Epithelial cell of esophagus (primary cell): ENCODE measurements around the gene HIPK2.
"Not testable (repeated sequence)": the region's sequence is repeated elsewhere in the genome, so short reads cannot be mapped to it uniquely, and the experiment has no call there.

Source experiments
- DNase-seq: peaks from one replicate; pipeline ENCODE4 v3.0.0; 2010; ENCODE audit warnings: low read depth
- H3K4me3 ChIP-seq: 2 replicates; pipeline ENCODE4 v1.5.1; 2011; ENCODE audit warnings: mild to moderate bottlenecking, low read length, control low read depth
- CTCF ChIP-seq: IDR thresholded peaks from 2 replicates; pipeline ENCODE4 v1.5.1; 2011; ENCODE audit warnings: low read depth, mild to moderate bottlenecking, low read length, control low read depth, inconsistent platforms; ENCODE audit not compliant: insufficient read depth; ENCODE audit errors: missing control alignments

The HIPK2 gene

GRCh38 chr7:139675127-139676125 is 102.4 kb downstream of the HIPK2 start:
- no peak for DNase-seq
- no peak for TF ChIP-seq CTCF

GRCh38 chr7:139674752-139675126 is 103.1 kb downstream of the HIPK2 start:
- no peak for TF ChIP-seq CTCF
- no peak overlapping the region for H3K4me3 ChIP-seq
- DNase-seq, result no peak

More at GRCh38 chr7:139675127-139676125, 102.4 kb downstream of the HIPK2 start:
- H3K4me3 ChIP-seq, result no peak overlapping the region

- no peak for DNase-seq
- no peak overlapping the region for H3K4me3 ChIP-seq
- TF ChIP-seq CTCF, result no peak
Measured at GRCh38 chr7:139674341-139674740, 103.5 kb downstream of the HIPK2 start.

GRCh38 chr7:139673762-139674161 is 104.0 kb downstream of the HIPK2 start:
- TF ChIP-seq CTCF, result no peak
- DNase-seq, result no peak
- H3K4me3 ChIP-seq, result no peak overlapping the region

- H3K4me3 ChIP-seq, result no peak overlapping the region
- DNase-seq, result no peak
Measured at GRCh38 chr7:139673230-139673629, 104.6 kb downstream of the HIPK2 start.

GRCh38 chr7:139671967-139672366 is 105.8 kb downstream of the HIPK2 start:
- no peak for DNase-seq
- no peak for TF ChIP-seq CTCF
- no peak overlapping the region for H3K4me3 ChIP-seq

More at GRCh38 chr7:139673230-139673629, 104.6 kb downstream of the HIPK2 start:
- TF ChIP-seq CTCF, result no peak

- DNase-seq, H3K4me3 ChIP-seq: not testable (repeated sequence)
Measured at GRCh38 chr7:139670662-139671061, 107.1 kb downstream of the HIPK2 start.
